Measurements from ENCODE around the gene CD81. TPM values are rescaled to one million over a fixed set of nuclear protein-coding genes. Genes with fewer than 3 reads are reported as not detected.

Gene CD81
- total RNA-seq, 4 donors from 2014 or later: 327 to 576 (median 541) TPM

GRCh38 chr11:2347308-2347830 lies 29.7 kb upstream of the CD81 start:
- no peak overlapping the region for H3K27ac ChIP-seq
- TF ChIP-seq POLR2AphosphoS5 (IDR thresholded peaks at IDR 0.05) (no peak), CTCF (IDR thresholded peaks at IDR 0.05) (no peak), EP300 (IDR thresholded peaks at IDR 0.05) (no peak), POLR2A (IDR thresholded peaks at IDR 0.05) (no peak)
- ATAC-seq: no peak
- no peaks in the 10 kb centered on the region for H3K27me3 ChIP-seq
- WGBS, 2 donors (ENCODE audit: low coverage in 1 of 2): 91 to 93% methylated on average over 4 to 6 of the region's 9 CpGs
- H3K4me1 ChIP-seq: no peaks in the 10 kb centered on the region
- H3K36me3 ChIP-seq: no peaks in the 10 kb centered on the region
- no peak overlapping the region for H3K4me3 ChIP-seq
- peaks cover 0 to 11% (median 0%) of the 10 kb centered on the region in 3 donors for H3K9me3 ChIP-seq

GRCh38 chr11:2348986-2349385 lies 28.1 kb upstream of the CD81 start:
- Histone ChIP-seq H3K36me3 (no peaks in the 10 kb centered on the region), H3K4me1 (no peaks in the 10 kb centered on the region), H3K4me3 (no peak overlapping the region), H3K27me3 (no peaks in the 10 kb centered on the region), H3K27ac (no peak overlapping the region), H3K9me3 (peaks cover 0 to 11% (median 0%) of the 10 kb centered on the region in 3 donors)
- TF ChIP-seq POLR2A (IDR thresholded peaks at IDR 0.05): no peak
- no peak for TF ChIP-seq CTCF (IDR thresholded peaks at IDR 0.05)
- TF ChIP-seq POLR2AphosphoS5 (IDR thresholded peaks at IDR 0.05): no peak
- no peak for TF ChIP-seq EP300 (IDR thresholded peaks at IDR 0.05)
- WGBS, 2 donors (ENCODE audit: low coverage in 1 of 2): 93 to 100% methylated on average over 1 of the region's 1 CpG
- no peak for ATAC-seq

- no peak for TF ChIP-seq CTCF (IDR thresholded peaks at IDR 0.05)
- no peak for TF ChIP-seq EP300 (IDR thresholded peaks at IDR 0.05)
- no peak for TF ChIP-seq POLR2A (IDR thresholded peaks at IDR 0.05)
- TF ChIP-seq POLR2AphosphoS5 (IDR thresholded peaks at IDR 0.05): no peak
- no peaks in the 10 kb centered on the region for H3K36me3 ChIP-seq
- ATAC-seq: no peak
- WGBS, 2 donors (ENCODE audit: low coverage in 1 of 2): 80% methylated on average over 1 of the region's 3 CpGs; no CpG with 5 or more reads in 1 of the 2 donors
- H3K9me3 ChIP-seq: peaks cover 0 to 11% (median 0%) of the 10 kb centered on the region in 3 donors
- H3K4me1 ChIP-seq: no peaks in the 10 kb centered on the region
- H3K27me3 ChIP-seq: no peaks in the 10 kb centered on the region
- H3K4me3 ChIP-seq: no peak overlapping the region
- no peak overlapping the region for H3K27ac ChIP-seq
These were observed 25.4 kb upstream of the CD81 start for GRCh38 chr11:2351701-2352100.

GRCh38 chr11:2352420-2352819 lies 24.7 kb upstream of the CD81 start:
- Histone ChIP-seq H3K4me3 (no peak overlapping the region), H3K27ac (no peak overlapping the region), H3K9me3 (peaks cover 0 to 11% (median 0%) of the 10 kb centered on the region in 3 donors), H3K27me3 (no peaks in the 10 kb centered on the region), H3K36me3 (no peaks in the 10 kb centered on the region), H3K4me1 (no peaks in the 10 kb centered on the region)
- 73 to 79% methylated on average over 4 of the region's 4 CpGs for WGBS, 2 donors (ENCODE audit: low coverage in 1 of 2)
- no peak for TF ChIP-seq POLR2A (IDR thresholded peaks at IDR 0.05)
- no peak for TF ChIP-seq EP300 (IDR thresholded peaks at IDR 0.05)
- no peak for TF ChIP-seq CTCF (IDR thresholded peaks at IDR 0.05)
- TF ChIP-seq POLR2AphosphoS5 (IDR thresholded peaks at IDR 0.05): no peak
- ATAC-seq: no peak

- Histone ChIP-seq H3K36me3 (no peaks in the 10 kb centered on the region), H3K9me3 (no peaks in the 10 kb centered on the region), H3K4me1 (no peaks in the 10 kb centered on the region), H3K27ac (no peak overlapping the region), H3K4me3 (no peak overlapping the region), H3K27me3 (no peaks in the 10 kb centered on the region)
- TF ChIP-seq CTCF (IDR thresholded peaks at IDR 0.05) (no peak), EP300 (IDR thresholded peaks at IDR 0.05) (no peak), POLR2A (IDR thresholded peaks at IDR 0.05) (no peak), POLR2AphosphoS5 (IDR thresholded peaks at IDR 0.05) (no peak)
- WGBS, 2 donors (ENCODE audit: low coverage in 1 of 2): 76 to 96% methylated on average over 5 to 6 of the region's 7 CpGs
- ATAC-seq: no peak
These were observed 22.0 kb upstream of the CD81 start for GRCh38 chr11:2355000-2355644.

Measured in gastroesophageal sphincter (tissue), 4 donors.